ENCODE measurements around the gene SSH3.

DNA sequence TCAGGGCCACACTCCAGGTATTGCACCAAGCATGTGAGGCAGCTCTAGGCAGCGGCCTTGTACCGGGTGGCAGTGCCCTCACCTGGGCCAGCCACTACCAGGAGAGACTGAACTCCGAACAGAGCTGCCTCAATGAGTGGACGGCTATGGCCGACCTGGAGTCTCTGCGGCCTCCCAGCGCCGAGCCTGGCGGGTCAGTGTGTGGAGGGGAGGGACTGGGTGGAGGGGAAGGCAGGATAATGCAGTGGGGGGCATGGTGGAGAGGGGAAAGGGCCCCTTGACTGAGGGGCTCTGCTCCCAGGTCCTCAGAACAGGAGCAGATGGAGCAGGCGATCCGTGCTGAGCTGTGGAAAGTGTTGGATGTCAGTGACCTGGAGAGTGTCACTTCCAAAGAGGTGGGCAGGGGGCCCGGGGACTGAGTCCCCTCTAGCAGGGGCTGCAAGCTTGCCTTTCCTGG lies 4.2 kb downstream of the SSH3 start:
- TF ChIP-seq POLR2AphosphoS5 (IDR thresholded peaks at IDR 0.05) (no peak), CTCF (IDR thresholded peaks at IDR 0.05; ENCODE audit: poor library complexity, severe bottlenecking) (no peak), EZH2 (IDR thresholded peaks at IDR 0.05; ENCODE audit: borderline replicate concordance, insufficient read depth, low read length, poor library complexity, severe bottlenecking) (no peak), REST (IDR thresholded peaks at IDR 0.05; ENCODE audit: borderline replicate concordance) (no peak), EP300 (conservative IDR thresholded peaks at IDR 0.05; ENCODE audit: poor library complexity, severe bottlenecking) (no peak), SMC3 (conservative IDR thresholded peaks at IDR 0.05; ENCODE audit: poor library complexity) (no peak)

Data from neural cell (in vitro differentiated cells).